ENCODE results near the gene TSNAX. TPM values are rescaled to one million over a fixed set of nuclear protein-coding genes. Genes with fewer than 3 reads are reported as not detected.

Gene TSNAX
- total and polyA plus RNA-seq, 9 of the 15 experiments (the other 6 are each of a cell fraction or from before 2014, with no cell fraction given), result 33.8 to 102 (median 61.2) TPM

GRCh38 chr1:231549733-231550447 lies 21.4 kb downstream of the TSNAX start:
- intact Hi-C loops (cut with micrococcal nuclease), result no loop called here
- FAIRE-seq, result no peak
- no peak overlapping the region for H3K4me3 ChIP-seq
- no peak overlapping the region for H3K9ac ChIP-seq (ENCODE audit: insufficient read depth in 1 of 2, low read depth in 2 of 2, low read length in 2 of 2)
- H3K79me2 ChIP-seq (ENCODE audit: control insufficient read depth, insufficient read depth, low read length), result peaks cover 9% of the 10 kb centered on the region; the same call in 2 of the 3 replicates
- no peak overlapping the region for H3K27ac ChIP-seq (ENCODE audit: extremely low read depth, low read depth, low read length)
- peaks cover 0 to 3% of the 10 kb centered on the region in 2 experiments; a peak in 1 of 5 replicates for H3K4me1 ChIP-seq (replicated peaks in 1 of 2; ENCODE audit: control insufficient read depth in 2 of 2, insufficient read depth in 2 of 2, low read length in 2 of 2)
- 0 out of 2 replicates have a peak, but pooled peaks cover 3% of the 10 kb centered on the region for H4K20me1 ChIP-seq (replicated peaks; ENCODE audit: control insufficient read depth, insufficient read depth, low read length)
- ATAC-seq, result peak; percentile 53
- CTCF ChIA-PET (ENCODE audit: low intra/inter-chr PET ratio), result interaction anchor here (0.9 kb wide), 1 partner anchor 233 kb away, joined by 3 read pairs; no protein-coding TSS in a partner anchor
- WGBS (ENCODE audit: insufficient coverage, low coverage, missing lambda C conversion rate), result 68% methylated on average over 4 of the region's 4 CpGs
- no peak overlapping the region for H2AFZ ChIP-seq (ENCODE audit: low read depth, low read length)
- no peak for DNase-seq (ENCODE audit: extremely low read depth in 1 of 4, low spot score in 3 of 4)
- POLR2A ChIA-PET, result no interaction called here
- no peaks in the 10 kb centered on the region for H3K9me3 ChIP-seq (replicated peaks; ENCODE audit: control insufficient read depth, insufficient read depth, low read depth, low read length)
- peaks cover 45% of the 10 kb centered on the region for H3K36me3 ChIP-seq (ENCODE audit: control insufficient read depth, insufficient read depth, low read length)
- no peaks in the 10 kb centered on the region for H3K27me3 ChIP-seq (ENCODE audit: control insufficient read depth in 2 of 2, insufficient read depth in 2 of 2, low read length in 2 of 2)
- no peak overlapping the region for H3K4me2 ChIP-seq (ENCODE audit: insufficient read depth, low read length)
- in situ Hi-C loops (cut with MboI), result no loop called here
- peaks cover 4% of the 10 kb centered on the region for H3K9me1 ChIP-seq (ENCODE audit: control insufficient read depth, insufficient read depth, low read length)
- no TSS peak for BruUV-seq (replicated peaks)
- TF ChIP-seq MYC (IDR thresholded peaks at IDR 0.05; ENCODE audit: low read depth, low read length), result 0 out of 2 replicates have a peak, but pooled peaks have one; percentile 23
- TF ChIP-seq MYC (CRISPR knock-in tag; IDR thresholded peaks at IDR 0.05; ENCODE audit: borderline replicate concordance, low read depth), result no peak
- no peak for TF ChIP-seq SMC3 (conservative IDR thresholded peaks at IDR 0.05; ENCODE audit: insufficient read depth, low read depth, low read length)
- TF ChIP-seq LCOR (CRISPR knock-in tag; IDR thresholded peaks at IDR 0.05), result no peak
- TF ChIP-seq RNF2 (IDR thresholded peaks at IDR 0.05), result no peak
- TF ChIP-seq KDM1A (IDR thresholded peaks at IDR 0.05), result no peak
- no peak for TF ChIP-seq RHOXF2B (CRISPR knock-in tag; conservative IDR thresholded peaks at IDR 0.05)
- no peak for TF ChIP-seq ZNF609 (CRISPR knock-in tag; IDR thresholded peaks at IDR 0.05; ENCODE audit: borderline replicate concordance)
- TF ChIP-seq RAD21 (CRISPR knock-in tag; conservative IDR thresholded peaks at IDR 0.05 in 1 of 2, IDR thresholded peaks at IDR 0.05 in 1 of 2), result 0 out of 4 replicates have a peak, but pooled peaks of 1 of the 2 experiments have one; percentile 17
- no peak for TF ChIP-seq FOS (IDR thresholded peaks at IDR 0.05; ENCODE audit: extremely low read depth, insufficient read length)
- no peak for TF ChIP-seq FOXM1 (IDR thresholded peaks at IDR 0.05; ENCODE audit: low read depth)
- TF ChIP-seq FOXM1 (CRISPR knock-in tag; IDR thresholded peaks at IDR 0.05; ENCODE audit: low read depth), result no peak
- TF ChIP-seq SIRT6 (IDR thresholded peaks at IDR 0.05; ENCODE audit: low read depth, low read length), result no peak
- no peak for TF ChIP-seq PYGO2 (tag; IDR thresholded peaks at IDR 0.05)
- TF ChIP-seq NFYB (IDR thresholded peaks at IDR 0.05; ENCODE audit: extremely low read depth, insufficient read length), result no peak
- TF ChIP-seq FOXA1 (IDR thresholded peaks at IDR 0.05; ENCODE audit: borderline replicate concordance), result no peak
- TF ChIP-seq TEAD4 (IDR thresholded peaks at IDR 0.05; ENCODE audit: low read length), result no peak
- no peak for TF ChIP-seq TEAD4 (CRISPR knock-in tag; IDR thresholded peaks at IDR 0.05; ENCODE audit: borderline replicate concordance)
- no peak for TF ChIP-seq TBL1XR1 (IDR thresholded peaks at IDR 0.05; ENCODE audit: low read length in 2 of 2)
- TF ChIP-seq RBM22 (IDR thresholded peaks at IDR 0.05; ENCODE audit: low read depth, low read length, poor library complexity, severe bottlenecking), result no peak
